ENCODE measurements around the gene ACP1.

ACP1 gene

GRCh38 chr2:286035-286434 is 21.3 kb downstream of the ACP1 start:
- no peak for DNase-seq (ENCODE audit: extremely low read depth, low read depth)
- no peak for TF ChIP-seq CTCF (IDR thresholded peaks at IDR 0.05; ENCODE audit: low read depth, low read length)

GRCh38 chr2:286774-287392 is 22.1 kb downstream of the ACP1 start:
- no peak for DNase-seq (ENCODE audit: extremely low read depth, low read depth)
- TF ChIP-seq CTCF (IDR thresholded peaks at IDR 0.05; ENCODE audit: low read depth, low read length), result no peak

DNA sequence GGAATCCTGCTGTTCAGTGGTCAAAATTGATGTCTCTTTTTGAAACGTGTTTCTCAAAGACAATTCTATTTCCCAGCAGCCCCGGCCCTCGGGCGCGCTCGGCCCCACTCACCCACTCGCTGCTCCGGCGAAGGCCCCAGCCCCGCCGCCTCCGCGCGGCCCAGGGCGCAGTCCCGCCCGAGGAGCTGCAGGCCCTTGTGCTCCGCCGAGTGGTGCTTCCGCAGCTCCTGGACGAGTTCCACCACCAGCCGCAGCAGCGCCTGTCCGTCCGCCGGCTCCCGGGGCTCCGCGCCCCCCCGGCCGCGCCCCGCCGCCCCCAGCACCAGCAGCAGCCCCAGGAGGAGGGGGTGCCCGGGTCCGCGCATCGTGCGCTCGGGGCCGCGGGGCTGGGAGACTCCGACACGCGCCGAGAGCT is 22.7 kb downstream of the ACP1 start:
- no peak for DNase-seq (ENCODE audit: extremely low read depth, low read depth)
- TF ChIP-seq CTCF (IDR thresholded peaks at IDR 0.05; ENCODE audit: low read depth, low read length), result no peak

- no peak for DNase-seq (ENCODE audit: extremely low read depth, low read depth)
- no peak for TF ChIP-seq CTCF (IDR thresholded peaks at IDR 0.05; ENCODE audit: low read depth, low read length)
These were observed 23.4 kb downstream of the ACP1 start, which contains the start of gene ALKAL2 for GRCh38 chr2:287911-288757. TSS of gene ALKAL2 (minus strand) at chr2:288091. CDS start at chr2:287835, 256 bp downstream.

DNA sequence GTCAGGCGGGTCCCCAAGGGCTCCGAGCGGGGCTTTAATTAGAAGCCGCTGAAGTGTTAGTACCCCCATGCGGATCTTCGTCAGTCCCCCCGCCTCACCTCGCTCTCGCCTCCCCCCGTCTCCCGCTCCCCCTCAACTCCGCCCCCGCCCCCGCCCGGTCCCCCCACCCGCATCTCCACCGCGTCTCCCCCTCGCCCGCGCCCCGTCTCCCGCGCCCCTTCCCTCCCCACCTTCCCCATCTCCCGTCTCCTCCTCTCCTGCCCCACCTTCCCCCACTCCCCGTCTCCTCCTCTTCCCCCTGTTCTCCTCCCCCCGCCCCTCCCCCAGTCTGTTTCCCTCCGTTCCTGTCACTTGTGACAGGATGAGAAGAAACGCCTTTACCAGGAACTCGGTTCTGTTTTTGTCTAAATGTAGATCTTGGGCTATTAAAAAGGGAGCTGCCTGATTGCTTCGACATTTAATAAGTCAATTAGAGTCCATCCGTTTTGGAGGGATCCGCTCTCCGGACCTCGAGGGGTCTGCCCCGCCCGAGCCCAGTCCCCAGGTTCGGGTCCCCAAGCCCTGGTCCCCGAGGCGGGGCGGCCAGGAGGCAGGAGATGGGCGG is 24.1 kb downstream of the ACP1 start:
- no peak for DNase-seq (ENCODE audit: extremely low read depth, low read depth)
- no peak for TF ChIP-seq CTCF (IDR thresholded peaks at IDR 0.05; ENCODE audit: low read depth, low read length)

DNA sequence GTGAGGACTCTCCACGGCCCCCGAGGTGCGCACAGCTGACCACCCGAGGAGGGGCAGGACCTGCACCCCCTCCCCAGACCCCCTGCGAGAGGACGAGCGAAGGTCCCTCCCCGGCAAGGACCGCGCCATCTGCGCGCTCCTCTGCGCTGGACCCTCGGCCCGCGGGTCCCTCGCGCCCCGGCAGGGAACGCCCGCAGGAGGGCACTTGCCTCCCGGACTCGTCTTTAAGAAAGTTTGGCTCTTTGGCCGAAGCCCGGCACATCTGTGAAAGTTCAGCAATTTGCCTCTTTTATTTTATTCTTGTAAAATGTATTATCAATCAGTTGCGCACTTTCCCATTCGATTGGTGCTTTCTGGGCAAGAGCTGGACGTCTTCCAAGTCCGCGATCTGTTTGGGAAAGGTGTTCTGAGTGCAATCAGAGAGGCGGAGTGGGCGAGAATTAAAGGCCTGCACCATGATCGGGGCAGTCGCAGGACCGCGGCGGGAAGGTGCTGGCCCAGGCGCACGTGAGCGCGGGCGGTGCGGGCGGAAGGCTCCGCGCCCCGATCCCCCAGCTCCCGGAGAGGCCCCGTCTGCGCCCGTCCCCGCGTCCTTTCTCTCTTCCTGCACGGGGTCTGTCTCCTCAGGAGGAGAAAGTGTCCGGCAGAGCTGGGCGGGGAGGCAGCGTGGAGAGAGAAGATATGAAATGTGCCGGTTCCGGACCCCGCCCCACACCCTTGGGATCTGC is 24.8 kb downstream of the ACP1 start:
- DNase-seq (ENCODE audit: extremely low read depth, low read depth), result no peak

More for the DNA sequence above, 24.8 kb downstream of the ACP1 start:
- TF ChIP-seq CTCF (IDR thresholded peaks at IDR 0.05; ENCODE audit: low read depth, low read length), result no peak

Data from AG09319 (cell line).